GM19025 (cell line): ENCODE results near the gene FXYD1.
A peak's percentile ranks its signal among the peaks of the same experiment; 100 is the strongest.
"Not testable (repeated sequence)": the region's sequence is repeated elsewhere in the genome, so short reads cannot be mapped to it uniquely, and the experiment has no call there.

Experiments
- ATAC-seq: cut with Tn5 transposase; IDR thresholded peaks from one replicate; pipeline ENCODE4 v1.9.1; 2021; ENCODE audit warnings: mild to moderate bottlenecking, low read depth, moderate library complexity; ENCODE audit not compliant: unreplicated experiment

Gene FXYD1

GRCh38 chr19:35123573-35123972 is 15.1 kb upstream of the FXYD1 start:
- ATAC-seq, result no peak

- peak; percentile 70 for ATAC-seq
These were observed 14.2 kb upstream of the FXYD1 start for GRCh38 chr19:35124098-35125060.

GRCh38 chr19:35125270-35125717 is 13.3 kb upstream of the FXYD1 start:
- ATAC-seq, result no peak

GRCh38 chr19:35125749-35126623 is 12.6 kb upstream of the FXYD1 start:
- ATAC-seq, result no peak

GRCh38 chr19:35126624-35126959 is 12.0 kb upstream of the FXYD1 start:
- no peak for ATAC-seq

- ATAC-seq, result no peak
These were observed 10.8 kb upstream of the FXYD1 start for GRCh38 chr19:35127871-35128270.

- no peak for ATAC-seq
These were observed 10.1 kb upstream of the FXYD1 start for GRCh38 chr19:35128398-35129057.

GRCh38 chr19:35129724-35130274 is 8.8 kb upstream of the FXYD1 start:
- not testable (repeated sequence) for ATAC-seq

- ATAC-seq, result no peak
These were observed 7.6 kb upstream of the FXYD1 start for GRCh38 chr19:35130761-35131720.

GRCh38 chr19:35132254-35132653 is 6.4 kb upstream of the FXYD1 start:
- no peak for ATAC-seq

- no peak for ATAC-seq
These were observed 4.8 kb upstream of the FXYD1 start for GRCh38 chr19:35133826-35134225.

GRCh38 chr19:35134601-35135242 is 3.9 kb upstream of the FXYD1 start, which contains the start of gene LGI4:
LGI4 (minus strand) TSS chr19:35135059; CDS start chr19:35134680, 379 bp downstream.
- ATAC-seq, result no peak

GRCh38 chr19:35135389-35135909 is 3.2 kb upstream of the FXYD1 start:
- no peak for ATAC-seq

- no peak for ATAC-seq
These were observed 2.4 kb upstream of the FXYD1 start for GRCh38 chr19:35136231-35136630.

- ATAC-seq, result no peak
These were observed 1.5 kb upstream of the FXYD1 start for GRCh38 chr19:35136977-35137702.

GRCh38 chr19:35140207-35140961 is 1.8 kb downstream of the FXYD1 start:
- no peak for ATAC-seq
